H1 (cell line): ENCODE results near the gene THADA. TPM values are rescaled to one million over a fixed set of nuclear protein-coding genes. Genes with fewer than 3 reads are reported as not detected.

Source experiments
- GTF2F1 ChIP-seq: IDR thresholded peaks from 2 replicates; pipeline ENCODE4 v1.6.1; 2012; ENCODE audit warnings: low read depth, low read length, improper control_type of control experiment, borderline replicate concordance
- HDAC2 ChIP-seq, 2 experiments: fragments of 300-600 bp in 1 of 2; sonication (generic) in 1 of 2; IDR thresholded peaks; 2 replicates each; pipeline ENCODE4 v1.6.1; 2011 to 2012; ENCODE audit warnings: low read depth in 2 of 2, low read length in 2 of 2, mild to moderate bottlenecking in 2 of 2, moderate library complexity in 2 of 2, borderline replicate concordance in 1 of 2, inconsistent platforms in 1 of 2
- KDM4A ChIP-seq: IDR thresholded peaks from one replicate; pipeline ENCODE4 v1.7.1; 2012; ENCODE audit warnings: low read depth, mild to moderate bottlenecking, moderate library complexity, low read length, inconsistent platforms; ENCODE audit not compliant: severe bottlenecking
- RXRA ChIP-seq: IDR thresholded peaks from 2 replicates; pipeline ENCODE4 v1.6.1; 2011; ENCODE audit warnings: low read depth, mild to moderate bottlenecking, low read length, moderate library complexity; ENCODE audit not compliant: insufficient read depth
- SRF ChIP-seq: IDR thresholded peaks from 2 replicates; pipeline ENCODE4 v1.6.1; 2011; ENCODE audit warnings: mild to moderate bottlenecking, low read depth, low read length, moderate library complexity
- TEAD4 ChIP-seq: IDR thresholded peaks from 2 replicates; pipeline ENCODE4 v1.6.1; 2012; ENCODE audit warnings: low read depth, low read length, inconsistent platforms, mixed read lengths
- polyA plus RNA-seq, 7 experiments: library from polyadenylated mRNA; depleted of rRNA in 3 of 7; stranded (reverse) in 5 of 7; unstranded in 2 of 7; fragments of >200 nt in 5 of 7; fragments of 200-250 nt in 2 of 7; gene quantifications; 1 replicate in 5 of 7; 2 replicates in 1 of 7; 4 replicates in 1 of 7; pipeline versions ENCODE4 v1.2.1 to v1.2.3, GENCODE V29; 2011 to 2013; ENCODE audit warnings: missing spikeins in 2 of 7, mixed read lengths in 2 of 7
- total RNA-seq: library from RNA; stranded (reverse); fragmentation: NEBNext Ultra II Directional; extraction: Animal tissue kit (Norgen Biotek cat#: 25700); gene quantifications from 2 replicates; pipeline ENCODE4 v1.2.1, GENCODE V29; 2021

THADA gene
- total and polyA plus RNA-seq, 2 of the 8 experiments (the other 6 are each of a cell fraction or from before 2014, with no cell fraction given) = 22.4 to 26.8 TPM

- no peak for TF ChIP-seq KDM4A
- TF ChIP-seq HDAC2 (IDR thresholded peaks at IDR 0.05; ENCODE audit: borderline replicate concordance in 1 of 2, low read depth in 2 of 2, low read length in 2 of 2) = no peak
- no peak for TF ChIP-seq TEAD4
- no peak for TF ChIP-seq GTF2F1
- TF ChIP-seq SRF = no peak
- TF ChIP-seq RXRA = no peak
Observed at GRCh38 chr2:43267381-43267780, 328.5 kb downstream of the THADA start (continued).
